ENCODE results near the gene TMEM125. TPM values are rescaled to one million over a fixed set of nuclear protein-coding genes. Genes with fewer than 3 reads are reported as not detected.

TMEM125 gene
- total RNA-seq, 2 donors from 2014 or later: 45.8 to 51.1 TPM

DNA sequence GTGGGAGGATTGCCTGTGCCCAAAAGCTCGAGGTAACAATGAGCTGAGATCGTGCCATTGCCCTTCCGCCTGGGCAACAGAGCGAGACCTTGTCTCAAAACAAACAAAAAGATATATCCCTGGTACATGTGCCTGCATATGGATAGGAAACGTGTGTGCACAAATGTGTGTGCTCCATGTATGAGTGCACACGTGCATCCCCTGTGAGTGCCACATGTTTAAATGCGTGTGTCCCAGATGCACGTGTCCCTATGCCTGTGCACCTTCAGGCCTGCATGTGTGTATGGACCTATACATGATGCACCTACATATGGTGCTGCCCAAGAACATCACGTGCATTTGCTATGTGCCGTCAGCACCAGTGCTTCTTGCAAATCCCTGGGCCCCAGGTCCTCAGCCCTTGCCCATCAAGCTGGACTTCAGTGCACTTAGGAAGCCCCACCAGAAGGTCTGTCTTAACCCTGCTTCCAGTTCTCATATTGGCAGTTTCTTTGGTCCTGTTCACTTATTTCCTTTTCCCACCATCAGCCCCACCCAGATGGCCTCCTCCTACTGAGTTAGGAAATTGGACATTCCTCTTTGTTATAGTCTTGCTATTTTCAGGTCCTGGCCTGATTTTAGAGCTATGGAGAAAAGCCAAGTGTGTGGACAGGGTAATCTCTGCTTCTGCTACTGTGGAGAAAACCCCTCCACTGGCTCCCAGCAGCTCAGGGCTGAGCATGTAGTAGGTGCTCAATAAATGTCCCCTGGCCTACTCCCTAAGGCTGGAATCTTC lies 46.4 kb downstream of the TMEM125 start:
- intact Hi-C loops (cut with DNase I): no loop called here
- DNase-seq: no peak
- H3K9me3 ChIP-seq: no peaks in the 10 kb centered on the region
- 88 to 93% methylated on average over 10 of the region's 10 CpGs for WGBS, 2 donors
- no peak overlapping the region for H3K4me3 ChIP-seq
- H3K27ac ChIP-seq: no peak overlapping the region
- no peaks in the 10 kb centered on the region for H3K4me1 ChIP-seq
- no peaks in the 10 kb centered on the region for H3K36me3 ChIP-seq (replicated peaks in 1 of 2; ENCODE audit: insufficient read depth in 1 of 2, low read depth in 2 of 2)
- H3K27me3 ChIP-seq: no peaks in the 10 kb centered on the region
- no peak for ATAC-seq
- TF ChIP-seq POLR2A (IDR thresholded peaks at IDR 0.05): no peak
- TF ChIP-seq, protein P1, sequence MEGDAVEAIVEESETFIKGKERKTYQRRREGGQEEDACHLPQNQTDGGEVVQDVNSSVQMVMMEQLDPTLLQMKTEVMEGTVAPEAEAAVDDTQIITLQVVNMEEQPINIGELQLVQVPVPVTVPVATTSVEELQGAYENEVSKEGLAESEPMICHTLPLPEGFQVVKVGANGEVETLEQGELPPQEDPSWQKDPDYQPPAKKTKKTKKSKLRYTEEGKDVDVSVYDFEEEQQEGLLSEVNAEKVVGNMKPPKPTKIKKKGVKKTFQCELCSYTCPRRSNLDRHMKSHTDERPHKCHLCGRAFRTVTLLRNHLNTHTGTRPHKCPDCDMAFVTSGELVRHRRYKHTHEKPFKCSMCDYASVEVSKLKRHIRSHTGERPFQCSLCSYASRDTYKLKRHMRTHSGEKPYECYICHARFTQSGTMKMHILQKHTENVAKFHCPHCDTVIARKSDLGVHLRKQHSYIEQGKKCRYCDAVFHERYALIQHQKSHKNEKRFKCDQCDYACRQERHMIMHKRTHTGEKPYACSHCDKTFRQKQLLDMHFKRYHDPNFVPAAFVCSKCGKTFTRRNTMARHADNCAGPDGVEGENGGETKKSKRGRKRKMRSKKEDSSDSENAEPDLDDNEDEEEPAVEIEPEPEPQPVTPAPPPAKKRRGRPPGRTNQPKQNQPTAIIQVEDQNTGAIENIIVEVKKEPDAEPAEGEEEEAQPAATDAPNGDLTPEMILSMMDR (IDR thresholded peaks at IDR 0.05): no peak

DNA sequence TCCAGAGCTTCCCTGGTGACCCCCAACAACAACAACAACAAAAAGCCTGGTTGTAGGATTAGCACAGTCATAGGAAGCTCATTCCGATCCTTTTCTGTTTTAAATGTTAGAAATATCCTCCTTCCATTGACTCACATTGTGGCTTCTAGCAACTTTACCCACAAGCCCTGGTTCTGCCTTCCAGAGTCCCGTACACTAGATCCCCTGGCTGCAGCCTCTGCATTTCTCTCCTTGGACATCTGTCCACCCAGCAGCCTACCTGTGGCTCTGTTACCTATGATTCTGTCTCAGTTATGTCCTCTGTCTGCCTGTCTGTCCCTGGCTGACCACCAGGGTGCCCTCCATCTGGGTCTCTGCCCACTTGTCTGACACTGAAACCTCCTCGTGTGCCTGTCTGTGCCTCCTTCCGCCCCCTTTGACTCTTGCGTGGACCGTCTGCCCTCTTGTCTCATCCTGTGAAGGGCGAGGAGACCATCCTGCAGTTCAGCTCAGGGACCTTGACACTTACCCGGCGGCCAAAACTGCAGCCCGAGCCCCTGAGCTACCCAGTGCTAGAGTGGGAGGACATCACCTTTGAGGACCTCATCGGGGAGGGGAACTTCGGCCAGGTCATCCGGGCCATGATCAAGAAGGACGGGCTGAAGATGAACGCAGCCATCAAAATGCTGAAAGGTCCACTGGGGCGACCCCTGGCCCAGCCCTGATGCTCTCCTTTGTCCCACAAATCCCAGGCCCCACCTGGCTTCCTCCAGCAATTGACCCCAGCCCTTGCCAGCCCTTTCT lies 47.1 kb downstream of the TMEM125 start:
- Histone ChIP-seq H3K9me3 (no peaks in the 10 kb centered on the region), H3K4me1 (no peaks in the 10 kb centered on the region), H3K27me3 (no peaks in the 10 kb centered on the region), H3K4me3 (no peak overlapping the region), H3K27ac (no peak overlapping the region), H3K36me3 (replicated peaks in 1 of 2; ENCODE audit: insufficient read depth in 1 of 2, low read depth in 2 of 2) (no peaks in the 10 kb centered on the region)
- WGBS, 2 donors: 83 to 84% methylated on average over 16 of the region's 16 CpGs
- TF ChIP-seq, protein P1 (IDR thresholded peaks at IDR 0.05): no peak
- TF ChIP-seq POLR2A (IDR thresholded peaks at IDR 0.05): no peak
- intact Hi-C loops (cut with DNase I): no loop called here
- DNase-seq (no peak), ATAC-seq (no peak)

GRCh38 chr1:43317817-43318471 lies 48.2 kb downstream of the TMEM125 start:
- Histone ChIP-seq H3K4me1 (no peaks in the 10 kb centered on the region), H3K4me3 (no peak overlapping the region), H3K27ac (no peak overlapping the region), H3K9me3 (no peaks in the 10 kb centered on the region), H3K27me3 (no peaks in the 10 kb centered on the region), H3K36me3 (replicated peaks in 1 of 2; ENCODE audit: insufficient read depth in 1 of 2, low read depth in 2 of 2) (no peaks in the 10 kb centered on the region)
- WGBS, 2 donors: 86 to 88% methylated on average over 13 to 15 of the region's 15 CpGs
- intact Hi-C loops (cut with DNase I): no loop called here
- no peak for TF ChIP-seq POLR2A (IDR thresholded peaks at IDR 0.05)
- TF ChIP-seq, protein P1 (IDR thresholded peaks at IDR 0.05): no peak
- no peak for ATAC-seq
- no peak for DNase-seq

GRCh38 chr1:43318831-43319230 lies 49.0 kb downstream of the TMEM125 start:
- 86 to 90% methylated on average over 4 of the region's 4 CpGs for WGBS, 2 donors
- Histone ChIP-seq H3K27ac (no peak overlapping the region), H3K4me1 (no peaks in the 10 kb centered on the region), H3K4me3 (no peak overlapping the region), H3K36me3 (replicated peaks in 1 of 2; ENCODE audit: insufficient read depth in 1 of 2, low read depth in 2 of 2) (no peaks in the 10 kb centered on the region), H3K9me3 (no peaks in the 10 kb centered on the region), H3K27me3 (no peaks in the 10 kb centered on the region)
- DNase-seq (no peak), ATAC-seq (no peak)
- TF ChIP-seq, protein P1 (IDR thresholded peaks at IDR 0.05): no peak
- no peak for TF ChIP-seq POLR2A (IDR thresholded peaks at IDR 0.05)
- intact Hi-C loops (cut with DNase I): no loop called here
